Peyer's patch (tissue), 4 donors: ENCODE measurements around the gene EIF4B.

Experiments used
- CTCF ChIP-seq, 6 experiments: fragments of 450-650 bp in 4 of 6; fragments of 200-600 bp in 2 of 6; sonication (generic) in 1 of 6; IDR thresholded peaks; one replicate each; pipeline ENCODE4 v1.5.1; 2017 to 2019; ENCODE audit warnings: antibody characterized with exemption in 6 of 6, mild to moderate bottlenecking in 3 of 6, moderate library complexity in 1 of 6
- POLR2A ChIP-seq, 2 donors: fragments of 450-650 bp; IDR thresholded peaks; one replicate each; pipeline ENCODE4 v1.5.1; 2017; ENCODE audit warnings: antibody characterized with exemption in 2 of 2, mild to moderate bottlenecking in 2 of 2, moderate library complexity in 2 of 2

GRCh38 chr12:53071591-53072551 lies 65.6 kb downstream of the EIF4B start:
- TF ChIP-seq CTCF (IDR thresholded peaks at IDR 0.05) (no peak), POLR2A (IDR thresholded peaks at IDR 0.05) (no peak)
